ENCODE results near the gene ATP6V1C2.

ATP6V1C2 gene

GRCh38 chr2:10765914-10766313, 44.5 kb downstream of the ATP6V1C2 start:
- TF ChIP-seq GATA1 (IDR thresholded peaks at IDR 0.05; ENCODE audit: low read depth, low read length) (no peak), POLR2A (IDR thresholded peaks at IDR 0.05; ENCODE audit: low read length) (no peak)
- no peak for DNase-seq

GRCh38 chr2:10768063-10768507, 46.7 kb downstream of the ATP6V1C2 start:
- DNase-seq, result no peak
- no peak for TF ChIP-seq POLR2A (IDR thresholded peaks at IDR 0.05; ENCODE audit: low read length)
- TF ChIP-seq GATA1 (IDR thresholded peaks at IDR 0.05; ENCODE audit: low read depth, low read length), result no peak

GRCh38 chr2:10770956-10771750, 49.7 kb downstream of the ATP6V1C2 start:
- DNase-seq, result no peak

GRCh38 chr2:10771786-10772185, 50.4 kb downstream of the ATP6V1C2 start:
- TF ChIP-seq POLR2A (IDR thresholded peaks at IDR 0.05; ENCODE audit: low read length) (no peak), GATA1 (IDR thresholded peaks at IDR 0.05; ENCODE audit: low read depth, low read length) (no peak)
- DNase-seq, result no peak

More at GRCh38 chr2:10770956-10771750, 49.7 kb downstream of the ATP6V1C2 start:
- TF ChIP-seq GATA1 (IDR thresholded peaks at IDR 0.05; ENCODE audit: low read depth, low read length) (no peak), POLR2A (IDR thresholded peaks at IDR 0.05; ENCODE audit: low read length) (no peak)

- no peak for DNase-seq
- TF ChIP-seq GATA1 (IDR thresholded peaks at IDR 0.05; ENCODE audit: low read depth, low read length), result no peak
- TF ChIP-seq POLR2A (IDR thresholded peaks at IDR 0.05; ENCODE audit: low read length), result no peak
Observed at GRCh38 chr2:10772201-10772867, 50.9 kb downstream of the ATP6V1C2 start.

- no peak for DNase-seq
- TF ChIP-seq POLR2A (IDR thresholded peaks at IDR 0.05; ENCODE audit: low read length) (no peak), GATA1 (IDR thresholded peaks at IDR 0.05; ENCODE audit: low read depth, low read length) (no peak)
Observed at GRCh38 chr2:10772868-10773215, 51.4 kb downstream of the ATP6V1C2 start.

GRCh38 chr2:10773821-10774341, 52.5 kb downstream of the ATP6V1C2 start:
- no peak for TF ChIP-seq GATA1 (IDR thresholded peaks at IDR 0.05; ENCODE audit: low read depth, low read length)
- no peak for TF ChIP-seq POLR2A (IDR thresholded peaks at IDR 0.05; ENCODE audit: low read length)
- no peak for DNase-seq

GRCh38 chr2:10774394-10774793, 53.0 kb downstream of the ATP6V1C2 start:
- no peak for TF ChIP-seq POLR2A (IDR thresholded peaks at IDR 0.05; ENCODE audit: low read length)
- TF ChIP-seq GATA1 (IDR thresholded peaks at IDR 0.05; ENCODE audit: low read depth, low read length), result no peak
- no peak for DNase-seq

- no peak for TF ChIP-seq GATA1 (IDR thresholded peaks at IDR 0.05; ENCODE audit: low read depth, low read length)
- TF ChIP-seq POLR2A (IDR thresholded peaks at IDR 0.05; ENCODE audit: low read length), result no peak
- DNase-seq, result no peak
Observed at GRCh38 chr2:10775021-10775780, 53.8 kb downstream of the ATP6V1C2 start.

- TF ChIP-seq GATA1 (IDR thresholded peaks at IDR 0.05; ENCODE audit: low read depth, low read length) (no peak), POLR2A (IDR thresholded peaks at IDR 0.05; ENCODE audit: low read length) (no peak)
- no peak for DNase-seq
Observed at GRCh38 chr2:10775831-10776230, 54.4 kb downstream of the ATP6V1C2 start.

- no peak for DNase-seq
Observed at GRCh38 chr2:10776231-10776977, 55.0 kb downstream of the ATP6V1C2 start.

GRCh38 chr2:10777111-10777841, 55.8 kb downstream of the ATP6V1C2 start:
- no peak for DNase-seq
- TF ChIP-seq GATA1 (IDR thresholded peaks at IDR 0.05; ENCODE audit: low read depth, low read length), result no peak
- TF ChIP-seq POLR2A (IDR thresholded peaks at IDR 0.05; ENCODE audit: low read length), result no peak

More at GRCh38 chr2:10776231-10776977, 55.0 kb downstream of the ATP6V1C2 start:
- no peak for TF ChIP-seq GATA1 (IDR thresholded peaks at IDR 0.05; ENCODE audit: low read depth, low read length)
- TF ChIP-seq POLR2A (IDR thresholded peaks at IDR 0.05; ENCODE audit: low read length), result no peak
